Hepatocyte (in vitro differentiated cells): ENCODE results near the gene CRACR2A. TPM values are rescaled to one million over a fixed set of nuclear protein-coding genes. Genes with fewer than 3 reads are reported as not detected.

Experiments used
- DNase-seq: peaks from one replicate; pipeline ENCODE4 v3.0.0-alpha.2; 2016; ENCODE audit warnings: low spot score
- H2AFZ ChIP-seq: fragments of 200-600 bp; sonication (generic); 2 replicates; pipeline ENCODE4 v1.6.0; 2016; ENCODE audit warnings: antibody characterized with exemption, mild to moderate bottlenecking
- H3K27ac ChIP-seq: fragments of 200-600 bp; sonication (generic); 2 replicates; pipeline ENCODE4 v1.5.1; 2016; ENCODE audit warnings: mild to moderate bottlenecking
- H3K27me3 ChIP-seq: fragments of 200-600 bp; sonication (generic); 2 replicates; pipeline ENCODE4 v1.6.1; 2016
- H3K36me3 ChIP-seq: fragments of 200-600 bp; sonication (generic); replicated peaks from 2 replicates; pipeline ENCODE4 v1.5.1; 2016; ENCODE audit warnings: low read depth; ENCODE audit not compliant: insufficient read depth
- H3K4me1 ChIP-seq: fragments of 200-600 bp; sonication (generic); 2 replicates; pipeline ENCODE4 v1.5.1; 2016; ENCODE audit warnings: mild to moderate bottlenecking, moderate library complexity; ENCODE audit not compliant: insufficient read depth
- H3K4me2 ChIP-seq: fragments of 200-600 bp; sonication (generic); 2 replicates; pipeline ENCODE4 v1.6.0; 2016
- H3K4me3 ChIP-seq: fragments of 200-600 bp; sonication (generic); 2 replicates; pipeline ENCODE4 v1.5.1; 2016; ENCODE audit warnings: mild to moderate bottlenecking
- H3K79me2 ChIP-seq: fragments of 200-600 bp; sonication (generic); 2 replicates; pipeline ENCODE4 v1.6.0; 2017; ENCODE audit warnings: mild to moderate bottlenecking
- H3K9me2 ChIP-seq: fragments of 200-600 bp; sonication (generic); replicated peaks from 2 replicates; pipeline ENCODE4 v1.6.0; 2017; ENCODE audit warnings: mild to moderate bottlenecking; ENCODE audit not compliant: insufficient read depth
- H3K9me3 ChIP-seq: fragments of 200-600 bp; sonication (generic); 2 replicates; pipeline ENCODE4 v1.5.1; 2016; ENCODE audit warnings: low read depth, mild to moderate bottlenecking
- H4K20me1 ChIP-seq: fragments of 200-600 bp; sonication (generic); 2 replicates; pipeline ENCODE4 v1.6.0; 2016; ENCODE audit warnings: mild to moderate bottlenecking; ENCODE audit not compliant: insufficient read depth, poor library complexity, severe bottlenecking
- CTCF ChIP-seq: fragments of 200-600 bp; sonication (generic); IDR thresholded peaks from 2 replicates; pipeline ENCODE4 v1.5.1; 2016; ENCODE audit warnings: antibody characterized with exemption, mild to moderate bottlenecking; ENCODE audit not compliant: poor library complexity
- EZH2 ChIP-seq: fragments of 200-600 bp; sonication (generic); IDR thresholded peaks from 2 replicates; pipeline ENCODE4 v1.6.1; 2016; ENCODE audit warnings: antibody characterized with exemption, mild to moderate bottlenecking, borderline replicate concordance
- EZH2phosphoT487 ChIP-seq: fragments of 200-600 bp; sonication (generic); IDR thresholded peaks from one replicate; pipeline ENCODE4 v1.6.1; 2018; ENCODE audit warnings: antibody characterized with exemption, mild to moderate bottlenecking, low read depth, moderate library complexity; ENCODE audit not compliant: unreplicated experiment, severe bottlenecking
- WGBS: methylation state at CpG from one replicate; pipeline ENCODE4 v1.1.6; 2016; ENCODE audit warnings: low lambda C conversion rate; ENCODE audit errors: missing lambda C conversion rate; 5-methylcytosine and 5-hydroxymethylcytosine counted together
- polyA plus RNA-seq: library from polyadenylated mRNA; unstranded; fragments of >200 nt; fragmentation: Nextera tagmentation; extraction: Ambion mirVana; gene quantifications from 2 replicates; pipeline ENCODE4 v1.2.1, GENCODE V29; 2016
- total RNA-seq: library from RNA; depleted of rRNA; stranded (reverse); fragments of >200 nt; gene quantifications from 2 replicates; pipeline ENCODE4 v1.2.3, GENCODE V29; 2014

Gene CRACR2A
- total and polyA plus RNA-seq, 2 experiments from 2014 or later, result 0.30 to 0.80 TPM

- WGBS, result 94% methylated on average over 4 of the region's 4 CpGs
- Histone ChIP-seq H3K27ac (no peak overlapping the region), H3K9me3 (no peaks in the 10 kb centered on the region), H3K4me2 (no peak overlapping the region), H3K27me3 (no peaks in the 10 kb centered on the region), H2AFZ (no peak overlapping the region), H4K20me1 (no peaks in the 10 kb centered on the region), H3K9me2 (no peaks in the 10 kb centered on the region), H3K36me3 (no peaks in the 10 kb centered on the region), H3K4me1 (no peaks in the 10 kb centered on the region), H3K4me3 (no peak overlapping the region), H3K79me2 (no peaks in the 10 kb centered on the region)
- TF ChIP-seq EZH2phosphoT487 (no peak), EZH2 (no peak), CTCF (no peak)
- no peak for DNase-seq
Measured at GRCh38 chr12:3694673-3695072, 58.2 kb downstream of the CRACR2A start.

GRCh38 chr12:3692616-3693365 is 60.1 kb downstream of the CRACR2A start:
- H3K27ac ChIP-seq, result no peak overlapping the region
- no peaks in the 10 kb centered on the region for H3K4me1 ChIP-seq
- no peaks in the 10 kb centered on the region for H3K36me3 ChIP-seq
- no peaks in the 10 kb centered on the region for H3K79me2 ChIP-seq
- no peaks in the 10 kb centered on the region for H4K20me1 ChIP-seq
- H3K9me3 ChIP-seq, result no peaks in the 10 kb centered on the region
- TF ChIP-seq CTCF (no peak), EZH2 (no peak), EZH2phosphoT487 (no peak)
- WGBS, result 96% methylated on average over 13 of the region's 13 CpGs
- no peaks in the 10 kb centered on the region for H3K9me2 ChIP-seq
- no peaks in the 10 kb centered on the region for H3K27me3 ChIP-seq
- no peak overlapping the region for H3K4me3 ChIP-seq
- no peak for DNase-seq
- no peak overlapping the region for H2AFZ ChIP-seq
- H3K4me2 ChIP-seq, result no peak overlapping the region

- TF ChIP-seq CTCF (no peak), EZH2phosphoT487 (no peak), EZH2 (no peak)
- WGBS, result 75% methylated on average over 2 of the region's 2 CpGs
- H3K4me3 ChIP-seq, result no peak overlapping the region
Measured at GRCh38 chr12:3686463-3686862, 66.4 kb downstream of the CRACR2A start.

More at GRCh38 chr12:3686463-3686862, 66.4 kb downstream of the CRACR2A start:
- Histone ChIP-seq H2AFZ (no peak overlapping the region), H3K4me2 (no peak overlapping the region), H4K20me1 (no peaks in the 10 kb centered on the region), H3K9me2 (no peaks in the 10 kb centered on the region), H3K27ac (no peak overlapping the region), H3K9me3 (no peaks in the 10 kb centered on the region), H3K27me3 (no peaks in the 10 kb centered on the region), H3K79me2 (no peaks in the 10 kb centered on the region), H3K36me3 (no peaks in the 10 kb centered on the region), H3K4me1 (no peaks in the 10 kb centered on the region)
- no peak for DNase-seq
